Activated naive CD8-positive, alpha-beta T cell treated with anti-CD3 and anti-CD28 coated beads, Interleukin-2, amount 50 U/mL, for 24 hours (primary cell): ENCODE measurements around the gene ERVV-1.
"Not testable (repeated sequence)": the region's sequence is repeated elsewhere in the genome, so short reads cannot be mapped to it uniquely, and the experiment has no call there.

Experiments used
- ATAC-seq: fragments of 150-1000 bp; cut with Tn5 transposase; one replicate; pipeline ENCODE4 v1.10.0; 2021
- DNase-seq: peaks from one replicate; pipeline ENCODE4 v3.0.0; 2021
- H3K27ac Mint-ChIP-seq: one replicate; pipeline ENCODE4 v1.8.0; 2021; ENCODE audit warnings: mild to moderate bottlenecking, mixed read lengths
- H3K27me3 Mint-ChIP-seq: one replicate; pipeline ENCODE4 v1.8.0; 2021; ENCODE audit warnings: mixed read lengths
- H3K36me3 Mint-ChIP-seq: one replicate; pipeline ENCODE4 v1.8.0; 2021; ENCODE audit warnings: low read depth, mixed read lengths
- H3K4me1 Mint-ChIP-seq: one replicate; pipeline ENCODE4 v1.8.0; 2021; ENCODE audit warnings: mixed read lengths
- H3K4me3 Mint-ChIP-seq: one replicate; pipeline ENCODE4 v1.8.0; 2021; ENCODE audit warnings: mild to moderate bottlenecking, moderate library complexity, mixed read lengths
- H3K9me3 Mint-ChIP-seq: one replicate; pipeline ENCODE4 v1.8.0; 2021; ENCODE audit warnings: mixed read lengths

ERVV-1 gene

DNA sequence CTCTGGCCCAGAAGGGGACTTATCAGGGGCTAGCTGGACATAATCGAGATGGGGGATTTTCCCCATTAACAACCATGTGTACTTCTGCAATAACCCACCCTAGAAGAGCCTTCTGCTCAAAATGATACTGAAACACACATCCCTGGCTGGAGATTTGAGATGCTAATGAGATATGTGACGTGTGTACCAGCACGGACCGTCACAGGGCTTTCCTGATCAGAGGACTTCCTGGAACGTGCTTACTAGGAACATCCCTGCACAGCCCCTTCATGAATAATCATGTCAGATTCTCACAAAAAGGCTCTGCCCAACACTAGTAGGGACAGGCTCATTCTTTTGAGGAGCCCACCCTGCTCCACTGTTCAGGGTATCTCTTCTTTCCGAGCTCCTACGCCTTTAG, 6.5 kb upstream of the ERVV-1 start:
- Mint-ChIP-seq H3K4me1 (no peaks in the 10 kb centered on the region), H3K27me3 (no peaks in the 10 kb centered on the region), H3K4me3 (no peak overlapping the region), H3K27ac (no peak overlapping the region), H3K36me3 (no peaks in the 10 kb centered on the region), H3K9me3 (peaks cover 18% of the 10 kb centered on the region)
- DNase-seq (no peak), ATAC-seq (no peak)

DNA sequence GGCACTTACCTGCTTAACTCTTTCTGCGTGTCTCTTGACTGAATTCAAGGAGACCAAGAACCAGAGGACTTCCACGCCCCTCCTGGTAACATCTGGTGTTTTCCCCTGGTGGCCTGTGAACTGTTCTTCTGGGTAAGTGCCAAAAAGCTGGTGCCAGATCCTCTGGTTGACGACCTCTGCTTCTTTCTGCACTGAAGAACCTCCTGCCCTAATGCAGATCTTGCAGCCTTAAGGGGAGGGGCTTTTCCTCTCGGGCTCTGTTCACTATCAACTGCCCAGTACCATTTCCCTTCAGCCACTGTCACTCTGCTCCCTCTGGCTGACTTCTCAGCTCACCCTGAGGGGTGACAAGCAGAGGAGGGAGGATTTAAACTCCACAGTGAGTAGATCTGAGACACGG, 6.1 kb upstream of the ERVV-1 start:
- DNase-seq (no peak), ATAC-seq (no peak)
- Mint-ChIP-seq H3K36me3 (no peaks in the 10 kb centered on the region), H3K27me3 (no peaks in the 10 kb centered on the region), H3K4me3 (no peak overlapping the region), H3K4me1 (no peaks in the 10 kb centered on the region), H3K27ac (no peak overlapping the region), H3K9me3 (peaks cover 18% of the 10 kb centered on the region)

DNA sequence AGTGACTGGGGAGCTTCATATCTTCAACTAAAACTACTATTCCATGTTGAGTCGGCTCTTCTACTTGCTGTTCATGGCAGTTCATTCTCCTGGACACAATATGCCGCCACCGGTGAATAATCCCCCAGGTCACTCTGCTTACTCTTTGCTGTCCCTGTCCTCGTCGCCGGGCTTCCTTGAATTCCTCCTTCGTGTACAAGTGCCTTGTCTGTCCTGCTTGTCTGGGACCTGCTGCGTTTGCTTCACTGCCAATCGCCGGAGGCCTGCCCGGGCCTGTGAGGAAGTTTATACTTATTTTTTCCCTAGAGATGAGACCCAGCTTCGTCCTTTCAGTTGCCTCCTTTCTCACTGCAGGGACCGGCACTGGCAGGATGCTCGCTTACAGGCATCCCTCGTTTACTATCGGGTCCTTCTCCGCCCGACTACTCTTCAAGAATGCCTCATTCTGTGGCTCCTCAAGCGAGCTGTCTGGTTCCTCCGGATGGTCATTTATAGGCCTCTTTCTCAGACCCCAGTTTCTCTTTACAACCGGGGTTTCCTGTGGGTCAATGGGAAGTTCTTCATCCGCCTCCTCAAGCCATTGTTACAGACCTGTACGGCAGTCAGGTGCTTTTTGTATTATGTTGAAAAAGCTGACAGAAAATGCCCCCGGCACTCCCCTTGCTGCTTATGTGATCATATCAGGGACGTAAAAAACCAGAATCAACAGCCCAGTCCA, 5.5 kb upstream of the ERVV-1 start:
- no peak overlapping the region for H3K27ac Mint-ChIP-seq
- peaks cover 18% of the 10 kb centered on the region for H3K9me3 Mint-ChIP-seq
- H3K36me3 Mint-ChIP-seq: no peaks in the 10 kb centered on the region
- no peaks in the 10 kb centered on the region for H3K4me1 Mint-ChIP-seq
- no peak for DNase-seq
- no peak for ATAC-seq
- H3K27me3 Mint-ChIP-seq: no peaks in the 10 kb centered on the region
- H3K4me3 Mint-ChIP-seq: no peak overlapping the region

- H3K4me1 Mint-ChIP-seq: no peaks in the 10 kb centered on the region
- no peak for ATAC-seq
- DNase-seq: no peak
- no peak overlapping the region for H3K27ac Mint-ChIP-seq
- peaks cover 1% of the 10 kb centered on the region for H3K36me3 Mint-ChIP-seq
- no peak overlapping the region for H3K4me3 Mint-ChIP-seq
- H3K9me3 Mint-ChIP-seq: peaks cover 24% of the 10 kb centered on the region
- no peaks in the 10 kb centered on the region for H3K27me3 Mint-ChIP-seq
These were observed 3.2 kb upstream of the ERVV-1 start for GRCh38 chr19:53010494-53010893.

DNA sequence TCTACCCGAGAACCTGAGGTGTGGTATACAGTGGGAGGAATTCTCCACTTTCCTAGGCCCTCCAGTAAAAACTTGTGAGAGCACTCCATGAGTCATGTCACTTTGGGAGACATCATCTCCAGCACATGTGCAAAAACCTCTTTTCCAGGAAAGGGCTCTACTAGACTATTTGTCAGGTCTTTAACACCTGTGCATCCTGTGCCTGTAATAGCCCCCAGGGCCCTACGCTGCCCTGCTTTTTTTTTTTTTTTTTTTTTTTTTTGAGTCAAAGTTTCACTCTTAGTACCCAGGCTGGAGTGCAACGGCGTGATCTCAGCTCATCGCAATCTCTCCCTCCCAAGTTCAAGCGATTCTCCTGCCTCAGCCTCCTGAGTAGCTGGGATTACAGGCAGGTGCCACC, 1.7 kb upstream of the ERVV-1 start:
- Mint-ChIP-seq H3K36me3 (peaks cover 1% of the 10 kb centered on the region), H3K27ac (no peak overlapping the region), H3K4me1 (no peaks in the 10 kb centered on the region), H3K27me3 (no peaks in the 10 kb centered on the region), H3K4me3 (no peak overlapping the region), H3K9me3 (peaks cover 28% of the 10 kb centered on the region)
- no peak for DNase-seq
- ATAC-seq: no peak

DNA sequence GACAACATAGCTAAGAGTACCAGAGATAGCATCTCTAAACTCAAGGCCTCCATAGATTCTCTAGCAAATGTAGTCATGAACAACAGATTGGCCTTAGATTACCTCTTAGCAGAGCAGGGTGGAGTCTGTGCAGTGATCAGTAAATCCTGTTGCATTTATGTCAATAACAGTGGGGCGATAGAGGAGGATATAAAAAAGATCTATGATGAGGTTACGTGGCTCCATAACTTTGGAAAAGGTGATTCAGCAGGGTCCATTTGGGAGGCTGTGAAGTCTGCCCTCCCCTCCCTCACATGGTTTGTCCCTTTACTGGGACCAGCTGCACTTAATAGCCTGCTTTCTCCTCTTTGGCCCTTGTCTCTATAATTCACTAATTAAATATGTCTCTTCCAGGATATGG, 1.4 kb downstream of the ERVV-1 start:
- no peaks in the 10 kb centered on the region for H3K27me3 Mint-ChIP-seq
- peaks cover 3% of the 10 kb centered on the region for H3K36me3 Mint-ChIP-seq
- no peak overlapping the region for H3K27ac Mint-ChIP-seq
- no peaks in the 10 kb centered on the region for H3K4me1 Mint-ChIP-seq
- ATAC-seq (no peak), DNase-seq (no peak)
- no peak overlapping the region for H3K4me3 Mint-ChIP-seq
- peaks cover 38% of the 10 kb centered on the region for H3K9me3 Mint-ChIP-seq

DNA sequence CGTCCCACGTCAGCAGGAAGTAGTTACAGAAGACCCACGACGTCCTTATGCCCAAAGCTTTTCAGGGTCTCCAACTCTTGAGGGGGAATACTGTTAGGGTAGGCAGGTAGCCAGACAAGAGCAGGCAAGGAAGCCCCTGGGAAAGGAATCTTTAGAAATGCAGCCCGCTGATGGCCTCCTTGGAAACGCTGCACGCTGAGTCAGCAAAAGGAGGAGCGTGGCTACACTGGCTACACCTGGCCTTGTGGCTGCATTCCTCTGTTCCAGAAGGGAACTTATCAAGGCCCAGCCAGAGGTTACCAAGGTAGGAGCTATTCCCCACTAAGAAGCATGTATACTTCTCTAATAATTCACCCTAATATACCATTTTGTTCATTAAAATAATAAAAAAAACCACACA, 2.0 kb downstream of the ERVV-1 start:
- Mint-ChIP-seq H3K4me3 (no peak overlapping the region), H3K27ac (no peak overlapping the region), H3K9me3 (peaks cover 44% of the 10 kb centered on the region), H3K27me3 (no peaks in the 10 kb centered on the region), H3K36me3 (peaks cover 4% of the 10 kb centered on the region), H3K4me1 (no peaks in the 10 kb centered on the region)
- ATAC-seq: no peak
- no peak for DNase-seq

- no peak for ATAC-seq
- peaks cover 51% of the 10 kb centered on the region for H3K9me3 Mint-ChIP-seq
- no peaks in the 10 kb centered on the region for H3K4me1 Mint-ChIP-seq
- no peak for DNase-seq
- H3K36me3 Mint-ChIP-seq: peaks cover 20% of the 10 kb centered on the region
- no peaks in the 10 kb centered on the region for H3K27me3 Mint-ChIP-seq
- no peak overlapping the region for H3K4me3 Mint-ChIP-seq
- H3K27ac Mint-ChIP-seq: no peak overlapping the region
These were observed 6.0 kb downstream of the ERVV-1 start for GRCh38 chr19:53019684-53020083.

DNA sequence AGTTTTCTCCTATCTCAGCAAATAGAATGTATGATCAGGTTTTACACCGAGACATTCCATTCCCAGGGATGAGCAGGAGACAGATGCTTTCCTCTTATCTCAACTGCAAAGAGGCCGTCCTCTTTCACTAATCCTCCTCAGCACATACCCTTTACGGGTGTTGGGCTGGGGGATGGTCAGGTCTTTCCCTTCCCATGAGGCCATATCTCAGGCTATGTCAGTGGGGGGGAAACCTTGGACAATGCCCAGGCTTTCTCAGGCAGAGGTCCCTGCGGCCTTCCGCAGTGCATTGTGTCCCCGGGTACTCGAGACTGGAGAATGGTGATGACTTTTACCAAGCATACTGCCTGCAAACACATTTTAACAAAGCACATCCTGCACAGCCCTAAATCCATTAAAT, 14.6 kb downstream of the ERVV-1 start:
- H3K4me3 Mint-ChIP-seq, H3K27ac Mint-ChIP-seq, H3K27me3 Mint-ChIP-seq, DNase-seq, H3K4me1 Mint-ChIP-seq, ATAC-seq: not testable (repeated sequence)
- H3K36me3 Mint-ChIP-seq: peaks cover 34% of the 10 kb centered on the region
- peaks cover 70% of the 10 kb centered on the region for H3K9me3 Mint-ChIP-seq

GRCh38 chr19:53034054-53034453, 20.3 kb downstream of the ERVV-1 start:
- no peak for DNase-seq
- peaks cover 65% of the 10 kb centered on the region for H3K9me3 Mint-ChIP-seq
- no peak for ATAC-seq
- H3K27me3 Mint-ChIP-seq: peaks cover 31% of the 10 kb centered on the region
- no peak overlapping the region for H3K4me3 Mint-ChIP-seq
- H3K4me1 Mint-ChIP-seq: no peaks in the 10 kb centered on the region
- no peak overlapping the region for H3K27ac Mint-ChIP-seq
- H3K36me3 Mint-ChIP-seq: peaks cover 46% of the 10 kb centered on the region

- Mint-ChIP-seq H3K9me3 (peaks cover 65% of the 10 kb centered on the region), H3K4me3 (no peak overlapping the region), H3K27me3 (peaks cover 32% of the 10 kb centered on the region), H3K36me3 (peaks cover 45% of the 10 kb centered on the region), H3K4me1 (no peaks in the 10 kb centered on the region), H3K27ac (no peak overlapping the region)
- DNase-seq (no peak), ATAC-seq (no peak)
These were observed 21.4 kb downstream of the ERVV-1 start for GRCh38 chr19:53034948-53035675.

DNA sequence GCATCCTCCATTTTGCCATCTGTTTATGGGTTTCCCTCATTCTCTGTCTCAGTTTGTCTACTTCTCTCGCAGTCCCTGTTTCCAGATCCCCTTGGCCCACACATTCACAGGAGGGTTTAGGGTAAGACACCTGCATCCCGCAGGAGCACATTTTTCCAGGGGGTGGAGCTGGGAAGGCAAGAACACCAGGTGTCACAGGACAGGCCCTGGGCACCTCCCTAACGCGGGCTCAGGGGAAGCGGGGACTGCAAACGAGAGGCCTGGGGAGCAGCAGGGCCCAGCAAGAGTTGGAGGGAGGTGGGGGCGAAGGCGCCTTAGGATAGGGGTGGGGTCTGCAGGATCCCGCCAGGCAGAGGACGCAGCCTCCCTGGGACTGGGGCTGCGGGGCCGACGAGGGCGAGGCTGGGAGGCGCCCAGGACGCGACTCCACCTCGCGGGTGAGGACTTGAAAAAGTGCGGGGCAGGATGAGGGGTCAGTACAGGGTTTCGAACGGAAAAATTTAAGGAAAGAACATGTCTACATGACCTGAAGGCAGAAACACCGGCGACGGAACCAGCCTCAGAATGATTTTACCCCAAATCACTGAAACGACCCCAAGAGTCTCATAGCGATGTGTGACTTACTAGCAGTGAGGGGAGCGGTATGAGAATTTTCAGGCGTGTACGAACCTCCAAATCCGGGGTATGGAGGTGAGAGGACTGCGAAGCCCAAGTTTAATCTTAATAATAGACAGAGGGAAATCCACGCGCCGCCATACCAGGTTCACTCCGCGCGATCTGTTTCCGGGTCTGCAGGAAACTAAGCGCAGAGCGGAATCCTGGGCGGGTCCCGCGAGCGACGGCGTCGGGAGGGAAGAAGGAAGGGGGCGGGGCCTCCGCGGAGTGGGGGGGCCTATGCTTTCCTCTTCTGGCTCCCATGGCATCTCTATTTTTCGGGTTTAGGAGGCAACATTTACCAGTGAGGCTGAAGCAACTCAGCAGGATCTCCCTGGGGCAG, 23.7 kb downstream of the ERVV-1 start:
- Mint-ChIP-seq H3K4me1 (no peaks in the 10 kb centered on the region), H3K27ac (no peak overlapping the region), H3K36me3 (peaks cover 39% of the 10 kb centered on the region), H3K9me3 (peaks cover 69% of the 10 kb centered on the region), H3K27me3 (peaks cover 32% of the 10 kb centered on the region), H3K4me3 (no peak overlapping the region)
- peak; percentile 7 for DNase-seq
- ATAC-seq: no peak

DNA sequence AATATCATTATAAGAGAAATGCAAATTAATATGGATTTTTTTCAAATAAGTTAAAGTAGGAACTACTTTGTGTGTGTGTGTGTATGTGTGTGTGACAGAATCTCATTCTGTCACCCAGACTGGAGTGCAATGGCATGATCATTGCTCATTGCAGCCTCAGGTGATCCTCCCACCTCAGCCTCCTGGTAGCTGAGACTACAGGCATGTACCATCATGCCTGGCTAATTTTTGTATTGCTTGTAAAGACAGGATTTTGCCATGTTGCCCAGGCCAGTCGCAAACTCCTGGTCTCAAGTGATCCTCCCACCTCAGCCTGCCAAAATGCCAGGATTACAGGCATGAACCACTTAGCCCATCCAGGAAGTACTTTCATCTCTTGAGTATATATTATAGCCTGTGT, 27.6 kb downstream of the ERVV-1 start:
- Mint-ChIP-seq H3K4me3 (no peak overlapping the region), H3K4me1 (no peaks in the 10 kb centered on the region), H3K9me3 (peaks cover 54% of the 10 kb centered on the region), H3K27ac (no peak overlapping the region), H3K27me3 (peaks cover 23% of the 10 kb centered on the region), H3K36me3 (peaks cover 35% of the 10 kb centered on the region)
- DNase-seq: no peak
- ATAC-seq: no peak

GRCh38 chr19:53045536-53045935, 31.8 kb downstream of the ERVV-1 start:
- Mint-ChIP-seq H3K9me3 (peaks cover 50% of the 10 kb centered on the region), H3K4me1 (no peaks in the 10 kb centered on the region), H3K27me3 (no peaks in the 10 kb centered on the region), H3K36me3 (peaks cover 18% of the 10 kb centered on the region), H3K4me3 (no peak overlapping the region), H3K27ac (no peak overlapping the region)
- DNase-seq: no peak
- no peak for ATAC-seq
